ENCODE data around the gene IQCN. TPM values are rescaled to one million over a fixed set of nuclear protein-coding genes. Genes with fewer than 3 reads are reported as not detected.

The IQCN gene
- total RNA-seq, 4 donors from 2014 or later, result 0.23 to 3.1 (median 0.96) TPM

- TF ChIP-seq CTCF (IDR thresholded peaks at IDR 0.05) (no peak), POLR2A (IDR thresholded peaks at IDR 0.05) (no peak)
- no peak overlapping the region for H3K4me3 ChIP-seq
- peak overlapping the region in 3 of 4 donors; percentile 14 to 68 (median 48) for H3K27ac ChIP-seq
- peaks cover 13 to 58% (median 20%) of the 10 kb centered on the region in 3 donors for H3K4me1 ChIP-seq
- no peaks in the 10 kb centered on the region for H3K36me3 ChIP-seq
- 38 to 46% methylated on average over 9 to 11 of the region's 12 CpGs for WGBS, 2 donors
- DNase-seq, result no peak
- no peaks in the 10 kb centered on the region for H3K9me3 ChIP-seq
- intact Hi-C loops (cut with DNase I), result no loop called here
- no peaks in the 10 kb centered on the region for H3K27me3 ChIP-seq
These were observed 10.6 kb upstream of the IQCN start for GRCh38 chr19:18284712-18285360.

- Histone ChIP-seq H3K36me3 (peaks cover 0 to 8% (median 4%) of the 10 kb centered on the region in 3 donors), H3K4me1 (peaks cover 20 to 63% (median 23%) of the 10 kb centered on the region in 3 donors), H3K9me3 (no peaks in the 10 kb centered on the region), H3K27me3 (no peaks in the 10 kb centered on the region), H3K27ac (peak overlapping the region in 3 of 4 donors; percentile 96 to 100 (median 100)), H3K4me3 (no peak overlapping the region)
- DNase-seq, result no peak
- TF ChIP-seq POLR2A (IDR thresholded peaks at IDR 0.05), result no peak
- no peak for TF ChIP-seq CTCF (IDR thresholded peaks at IDR 0.05)
- 95 to 97% methylated on average over 4 to 5 of the region's 5 CpGs for WGBS, 2 donors
- intact Hi-C loops (cut with DNase I), result no loop called here
These were observed 9.1 kb upstream of the IQCN start for GRCh38 chr19:18283338-18283737.

- H3K9me3 ChIP-seq, result no peaks in the 10 kb centered on the region
- peaks cover 23 to 63% (median 26%) of the 10 kb centered on the region in 3 donors for H3K4me1 ChIP-seq
- H3K27ac ChIP-seq, result peak overlapping the region; percentile 96 to 100 (median 100)
- TF ChIP-seq CTCF (IDR thresholded peaks at IDR 0.05), result no peak
- TF ChIP-seq POLR2A (IDR thresholded peaks at IDR 0.05), result no peak
- peaks cover 0 to 14% (median 6%) of the 10 kb centered on the region in 3 donors for H3K36me3 ChIP-seq
- H3K27me3 ChIP-seq, result no peaks in the 10 kb centered on the region
- peak overlapping the region in 3 of 4 donors; percentile 66 to 96 (median 69) for H3K4me3 ChIP-seq
- intact Hi-C loops (cut with DNase I), result no loop called here
- no peak for DNase-seq
- WGBS, 2 donors, result 41 to 44% methylated on average over 4 of the region's 4 CpGs
These were observed 8.5 kb upstream of the IQCN start for GRCh38 chr19:18282788-18283141.

GRCh38 chr19:18282021-18282787 lies 8.0 kb upstream of the IQCN start:
- TF ChIP-seq CTCF (IDR thresholded peaks at IDR 0.05), result peak in 2 of 6 experiments; percentile 8 to 21
- TF ChIP-seq POLR2A (IDR thresholded peaks at IDR 0.05), result peak in 1 of 4 donors; percentile 31
- intact Hi-C loops (cut with DNase I), result no loop called here
- Histone ChIP-seq H3K27me3 (no peaks in the 10 kb centered on the region), H3K9me3 (no peaks in the 10 kb centered on the region), H3K4me3 (peak overlapping the region; percentile 29 to 96 (median 68)), H3K36me3 (peaks cover 0 to 19% (median 6%) of the 10 kb centered on the region in 3 donors), H3K27ac (peak overlapping the region; percentile 96 to 100 (median 100)), H3K4me1 (peaks cover 22 to 63% (median 30%) of the 10 kb centered on the region in 3 donors)
- peak; percentile 78 for DNase-seq
- 0 to 6% methylated on average over 5 to 7 of the region's 27 CpGs for WGBS, 2 donors

Measured in esophagus squamous epithelium (tissue), 5 donors.